HG02763 (cell line): ENCODE measurements around the gene TAS1R2.
"Not testable (repeated sequence)": the region's sequence is repeated elsewhere in the genome, so short reads cannot be mapped to it uniquely, and the experiment has no call there.

ENCODE experiments used
- ATAC-seq: cut with Tn5 transposase; IDR thresholded peaks from one replicate; pipeline ENCODE4 v1.9.1; 2021; ENCODE audit warnings: mild to moderate bottlenecking, moderate library complexity; ENCODE audit not compliant: unreplicated experiment

TAS1R2 gene

DNA sequence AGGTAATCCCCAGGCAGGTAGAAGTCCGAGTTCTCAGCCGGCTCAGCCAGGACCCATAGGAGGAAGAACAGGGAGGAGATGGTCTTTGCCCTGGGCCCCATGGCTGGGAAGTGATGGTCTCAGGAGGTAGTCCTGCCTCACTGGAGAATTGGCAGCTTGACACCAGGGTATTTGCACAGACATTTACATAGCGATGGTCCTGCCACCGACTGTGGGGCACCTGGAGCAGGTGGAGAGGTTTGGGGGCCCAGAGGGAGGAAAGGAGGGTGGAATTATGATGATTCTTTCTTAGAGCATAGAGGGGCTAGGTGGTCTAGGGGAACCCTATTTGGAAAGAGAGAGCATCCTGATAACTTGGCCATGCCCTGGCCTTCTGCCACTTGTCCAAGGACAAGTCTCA, at the start of gene TAS1R2:
TSS of gene TAS1R2 (minus strand) at position 101 of the 400 bp plus-strand sequence. CDS start at position 101, 0 bp downstream.
- no peak for ATAC-seq

DNA sequence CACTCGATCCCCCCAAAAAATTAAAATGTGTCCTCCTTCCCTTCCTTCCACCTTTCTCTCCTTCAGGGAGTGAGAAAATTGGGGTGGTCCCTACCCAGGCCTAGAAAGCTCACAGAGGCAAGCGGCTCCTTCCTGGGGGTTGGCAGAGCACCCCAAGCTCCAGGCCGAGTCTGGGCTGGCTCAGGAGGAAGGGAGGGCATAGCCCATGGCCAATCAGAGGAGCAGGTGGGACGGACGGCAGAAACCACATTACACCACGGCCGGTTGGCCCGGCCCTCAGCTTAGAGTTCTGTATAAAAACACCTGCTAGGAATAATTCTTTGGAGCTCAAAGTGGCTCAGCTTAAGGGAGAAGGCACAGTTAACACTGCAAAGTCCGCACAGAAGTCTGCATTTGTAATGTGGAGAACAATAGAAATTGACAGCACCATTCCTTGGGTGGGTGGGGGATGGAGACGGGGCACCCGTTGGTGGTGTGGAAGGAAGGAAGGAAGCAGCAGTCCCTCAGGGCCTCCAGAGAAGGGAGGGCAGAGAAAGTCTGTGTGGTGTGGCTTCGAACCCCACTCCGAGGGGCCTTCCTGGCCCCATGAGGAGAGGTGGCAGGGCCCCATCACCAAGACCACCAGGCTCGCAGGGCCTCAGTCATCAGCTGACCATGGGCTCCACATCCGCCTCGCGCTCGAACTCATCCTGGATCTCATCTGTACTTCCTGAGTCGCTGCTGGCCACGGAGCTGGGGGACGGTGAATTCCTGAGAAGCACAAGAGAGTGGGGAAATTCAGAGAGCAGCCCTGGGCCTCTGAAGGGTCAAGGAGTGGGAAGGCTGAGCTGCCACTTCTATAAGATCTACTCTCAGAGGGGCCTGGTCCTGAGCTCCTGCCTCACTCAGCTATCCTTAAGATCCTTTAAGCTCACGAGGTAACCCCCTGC, 48.7 kb upstream of the TAS1R2 start:
- no peak for ATAC-seq

DNA sequence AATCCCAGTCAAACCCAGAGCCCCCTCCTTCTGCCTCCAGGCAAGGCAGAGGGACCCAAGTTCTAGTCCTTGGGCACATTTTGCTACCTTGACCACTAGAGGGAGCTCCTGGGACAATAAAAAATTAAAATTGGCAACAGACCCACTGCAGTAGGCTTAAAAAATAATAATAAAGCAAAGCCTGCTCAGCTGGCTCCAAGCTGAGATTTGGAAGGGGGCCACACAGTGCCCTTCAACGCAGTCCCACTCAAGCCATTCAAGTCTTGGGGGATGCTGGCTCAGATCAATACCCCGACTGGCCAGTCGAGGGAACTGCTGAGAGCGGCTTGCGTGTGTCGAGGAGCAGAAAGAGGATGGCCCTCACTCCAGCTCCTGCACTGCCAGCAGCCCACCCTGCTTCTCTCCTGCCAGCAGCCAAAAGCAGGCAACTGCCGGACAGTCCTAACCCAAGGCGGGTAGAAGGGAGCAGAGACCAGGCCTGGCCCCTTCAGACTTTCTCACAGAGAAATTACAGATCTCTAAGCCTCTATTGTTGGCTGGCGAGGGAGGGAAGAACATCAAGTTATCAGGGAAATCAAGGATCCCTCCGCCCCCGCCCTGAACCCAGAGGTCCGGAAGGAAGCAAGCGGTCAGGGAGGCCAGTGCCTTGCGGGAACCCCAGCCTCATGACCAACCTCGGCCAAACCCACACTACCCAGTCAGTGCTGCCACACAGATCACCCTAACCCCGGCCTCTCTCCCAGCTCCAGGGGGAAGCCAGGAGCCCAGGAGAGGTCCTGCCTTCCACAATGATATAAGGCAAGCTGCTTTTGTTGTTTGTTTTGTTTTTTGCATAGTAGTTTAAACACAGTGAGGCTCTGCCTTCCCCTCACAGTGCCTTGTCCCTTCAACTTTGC, 47.8 kb upstream of the TAS1R2 start:
- ATAC-seq: no peak

DNA sequence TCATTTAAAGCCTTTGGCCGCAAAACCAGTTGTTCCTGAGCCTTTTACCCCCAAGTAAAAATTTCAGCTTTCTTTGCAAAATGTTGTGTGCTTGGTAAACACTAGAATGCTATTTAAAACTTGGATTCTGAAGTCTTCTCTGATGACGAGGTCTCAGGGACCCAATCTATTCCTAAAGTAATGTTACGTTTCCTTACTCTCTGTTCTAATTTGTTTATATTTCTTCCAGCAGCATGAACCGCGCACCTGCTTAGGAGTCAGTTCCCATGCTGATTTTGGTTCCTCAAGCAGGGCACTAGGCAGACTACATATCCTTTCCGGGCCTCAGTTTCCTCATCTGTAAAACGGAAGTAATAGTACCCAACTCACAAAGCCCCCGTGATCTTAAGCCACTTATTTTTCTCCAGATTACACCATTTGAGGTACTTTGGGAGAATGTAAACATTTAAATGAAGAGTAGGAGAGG, 43.9 kb upstream of the TAS1R2 start:
- no peak for ATAC-seq

DNA sequence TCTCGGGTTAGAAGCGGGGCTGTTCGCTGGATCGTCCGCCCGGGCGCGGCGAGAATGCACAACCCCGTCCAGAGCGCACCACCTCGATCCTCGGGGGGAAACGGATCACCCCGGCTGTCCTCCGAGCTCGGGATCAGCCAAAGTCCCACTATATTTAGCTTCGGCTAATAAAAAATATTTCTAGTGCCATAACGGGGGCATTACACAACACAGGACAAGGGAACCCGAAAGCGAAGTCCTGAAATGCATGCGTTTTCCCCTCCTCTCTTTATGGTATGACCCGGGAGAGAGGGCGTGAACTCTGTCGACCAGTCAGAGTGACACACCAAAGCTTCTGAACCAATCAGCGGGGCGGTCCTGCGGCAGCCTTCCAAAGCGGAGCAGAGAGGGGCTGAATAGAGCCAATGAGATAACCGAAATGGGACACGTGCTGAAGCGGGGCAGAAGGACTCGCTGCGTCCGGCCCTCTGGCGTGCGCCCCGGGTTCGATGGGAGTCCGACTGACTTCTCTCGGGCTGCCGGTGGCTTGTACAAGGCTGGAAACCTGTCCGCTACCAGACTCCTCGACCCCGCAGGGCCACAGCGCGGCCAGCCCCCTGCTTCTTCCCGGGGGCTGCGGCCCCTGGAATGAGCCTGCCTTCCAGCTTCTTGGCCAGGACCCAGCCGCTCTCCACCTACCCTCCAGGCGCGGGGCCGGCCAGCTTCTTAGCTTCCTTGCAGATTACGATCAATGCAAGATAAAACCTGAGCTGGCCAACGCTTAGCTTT, 43.2 kb upstream of the TAS1R2 start, which contains the start of gene ALDH4A1:
TSS of gene ALDH4A1 (minus strand) at position 33 of the 768 bp plus-strand sequence. CDS start at position 1, 32 bp downstream.
- peak; percentile 93 for ATAC-seq

DNA sequence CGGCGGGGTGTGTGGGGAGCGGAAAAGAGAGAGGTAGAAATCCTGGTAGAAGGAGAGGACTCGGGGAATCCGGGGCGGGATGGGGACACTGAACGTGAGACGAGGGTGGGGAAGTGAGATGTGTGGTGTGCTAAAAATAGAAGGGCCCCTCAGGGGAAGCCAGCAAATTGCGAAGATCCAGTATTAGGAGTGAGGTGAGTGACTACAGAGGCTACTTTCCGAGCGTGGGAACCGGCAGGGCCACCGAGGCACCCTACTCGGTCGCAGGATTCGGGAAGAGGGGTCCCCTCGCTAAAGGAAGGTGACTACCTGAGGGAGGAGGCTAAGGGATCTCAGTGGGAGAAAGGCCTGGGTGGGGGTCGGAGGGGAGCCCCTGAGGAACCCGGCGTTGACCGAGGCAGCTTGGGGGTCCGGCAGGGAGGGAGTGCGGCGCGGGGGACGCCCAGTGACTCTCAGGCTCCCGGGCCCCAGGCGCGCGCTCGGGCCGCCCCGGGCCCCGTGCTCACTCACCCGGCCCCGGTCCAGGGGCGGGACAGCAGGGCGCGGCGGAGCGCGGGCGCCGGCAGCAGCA, 42.6 kb upstream of the TAS1R2 start:
- no peak for ATAC-seq

DNA sequence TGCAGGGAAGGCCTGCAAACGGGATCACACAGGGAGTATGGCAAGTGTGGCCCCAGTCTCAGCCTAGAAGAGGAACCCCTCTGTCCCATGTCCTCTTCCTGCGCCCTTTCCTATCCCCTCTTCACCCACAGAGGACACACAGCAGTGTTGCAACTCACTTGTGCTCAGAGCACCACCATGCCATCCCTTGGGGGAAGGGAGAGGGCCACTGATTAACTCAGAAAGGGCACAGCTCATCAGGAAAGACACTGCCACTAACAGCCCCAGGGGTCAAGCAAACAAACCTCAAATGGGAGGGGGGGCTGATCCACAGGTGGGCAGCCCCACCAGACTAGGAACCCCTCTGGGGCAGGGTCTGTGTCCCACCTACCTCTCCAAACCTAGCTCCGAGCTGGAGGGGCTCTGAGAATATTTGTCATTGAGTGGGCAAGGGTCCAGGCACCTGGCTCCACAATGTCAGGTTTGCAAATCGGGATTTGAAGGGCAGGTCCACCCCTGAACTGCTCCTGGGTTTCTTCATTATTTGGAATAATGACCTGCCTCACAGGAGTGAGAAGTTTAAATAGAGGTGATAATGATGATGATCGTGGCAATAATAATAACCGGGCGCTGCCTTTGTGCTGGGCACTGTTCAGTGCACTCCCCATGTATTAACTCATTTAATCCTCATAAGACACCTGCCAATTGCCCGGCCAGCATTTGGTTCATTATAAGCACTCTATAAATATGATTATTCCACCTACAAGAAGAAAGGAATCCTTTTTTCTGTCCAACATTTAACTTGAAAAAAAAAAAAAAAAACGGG, 41.9 kb upstream of the TAS1R2 start:
- ATAC-seq: no peak

DNA sequence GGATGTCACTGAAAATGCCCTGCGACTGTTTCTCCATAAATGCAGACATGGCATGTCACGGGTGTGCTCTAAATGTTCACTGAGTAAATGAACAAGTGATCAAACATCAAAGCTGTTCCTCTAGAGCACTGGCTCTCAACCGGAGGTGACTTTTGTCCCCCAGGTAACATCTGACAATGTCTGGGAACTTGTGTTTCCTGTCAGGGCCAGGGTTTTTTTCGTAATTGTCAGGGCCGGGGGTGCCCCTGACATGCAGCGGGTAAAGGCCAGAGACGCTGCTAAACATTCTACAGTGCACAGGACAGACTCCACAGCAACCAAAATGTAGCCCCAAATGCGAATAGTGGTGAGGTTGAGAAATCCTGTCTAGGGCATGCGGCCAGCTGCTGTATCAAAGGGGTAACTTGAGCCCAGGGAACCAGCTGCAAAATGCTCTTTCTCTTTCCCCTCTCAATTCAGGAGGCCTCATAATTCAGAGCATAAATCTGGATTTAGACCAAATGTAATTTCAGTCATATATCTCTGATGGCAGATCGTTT, 40.9 kb upstream of the TAS1R2 start:
- no peak for ATAC-seq

DNA sequence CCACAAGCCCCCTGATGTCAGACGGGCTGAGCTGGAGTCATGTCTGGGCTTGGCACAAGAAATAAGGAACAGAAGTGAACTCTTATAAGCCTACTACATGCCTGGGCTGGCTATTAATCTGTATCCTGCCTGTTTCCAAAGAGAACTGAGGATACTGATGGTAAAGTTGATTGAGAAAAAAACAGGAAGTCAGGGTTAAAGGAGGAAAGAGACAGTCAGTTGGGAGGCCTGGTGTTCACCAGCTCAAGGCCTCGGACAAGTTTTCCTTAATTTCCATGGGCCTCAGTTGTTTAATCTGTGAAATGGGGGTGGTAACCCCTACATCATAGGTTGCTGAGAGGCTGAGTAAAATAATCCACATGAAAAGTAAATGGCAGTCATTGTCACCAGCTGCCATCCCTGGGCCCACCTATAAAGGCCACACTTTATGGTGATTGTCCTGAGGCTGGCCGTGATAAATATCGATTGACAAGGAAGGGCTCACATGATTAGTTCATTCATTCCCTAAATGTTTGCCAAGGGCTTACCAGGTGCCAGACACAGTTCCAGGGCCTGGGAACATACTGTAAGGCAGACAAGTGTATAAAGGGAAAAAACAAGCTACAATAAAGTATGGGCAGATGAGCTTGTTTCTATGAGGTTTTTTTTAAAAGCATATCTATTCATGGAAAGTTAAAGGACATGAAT, 40.0 kb upstream of the TAS1R2 start:
- ATAC-seq: no peak

DNA sequence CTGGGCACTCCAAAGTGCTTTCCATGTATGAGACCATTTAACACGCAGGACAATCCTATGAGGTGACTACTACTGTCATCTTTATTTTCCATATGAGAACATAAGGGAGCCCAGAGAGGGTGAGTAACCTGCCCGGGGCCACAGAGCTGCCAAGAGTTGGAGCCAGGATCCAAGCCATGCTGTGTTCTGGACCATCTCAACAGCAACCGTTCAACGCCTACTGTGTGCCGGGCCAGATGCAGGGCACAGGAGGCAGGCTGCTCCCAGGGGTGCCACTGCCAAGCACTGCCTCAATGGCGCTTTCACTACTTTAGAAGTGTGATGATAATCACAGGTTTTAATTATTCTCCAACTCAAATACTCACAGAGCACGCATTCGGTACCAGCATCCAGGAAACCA, 39.1 kb upstream of the TAS1R2 start:
- no peak for ATAC-seq

DNA sequence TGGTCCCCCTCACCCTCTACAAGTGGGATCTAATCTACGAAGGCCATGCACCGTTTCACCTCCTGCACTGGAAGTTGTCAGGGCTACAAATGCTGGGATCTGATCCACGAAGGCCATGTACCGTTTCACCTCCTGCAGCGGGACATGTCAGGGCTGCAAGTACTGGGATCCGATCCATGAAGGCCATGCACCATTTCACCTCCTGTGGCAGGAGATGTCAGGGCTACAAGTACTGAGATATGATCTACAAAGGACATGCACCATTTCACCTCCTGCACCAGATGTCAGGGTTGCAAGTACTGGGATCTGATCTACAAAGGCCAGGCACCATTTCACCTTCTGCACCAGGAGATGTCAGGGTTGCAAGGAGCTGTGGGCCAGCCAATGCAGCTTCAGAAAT, 35.9 kb upstream of the TAS1R2 start:
- no peak for ATAC-seq

DNA sequence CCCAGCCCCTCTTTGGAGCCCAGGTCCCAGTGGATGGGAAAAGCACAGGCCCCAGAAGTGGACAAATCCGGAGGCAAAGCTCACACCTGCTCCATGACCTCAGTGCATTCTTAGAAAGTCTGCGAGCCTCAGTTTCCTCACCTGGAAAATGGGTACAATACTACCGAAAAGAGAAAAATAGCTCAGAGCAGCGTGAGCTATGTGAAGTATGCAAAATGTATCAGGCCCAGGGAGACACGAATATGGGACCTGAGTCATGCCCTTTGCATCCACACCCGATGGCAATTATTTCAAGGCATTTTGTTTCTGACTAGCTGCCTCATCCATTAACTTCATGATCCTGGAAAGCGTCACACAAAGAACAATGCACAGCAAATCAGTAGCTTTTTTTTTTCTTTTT, 33.7 kb upstream of the TAS1R2 start:
- ATAC-seq: no peak

DNA sequence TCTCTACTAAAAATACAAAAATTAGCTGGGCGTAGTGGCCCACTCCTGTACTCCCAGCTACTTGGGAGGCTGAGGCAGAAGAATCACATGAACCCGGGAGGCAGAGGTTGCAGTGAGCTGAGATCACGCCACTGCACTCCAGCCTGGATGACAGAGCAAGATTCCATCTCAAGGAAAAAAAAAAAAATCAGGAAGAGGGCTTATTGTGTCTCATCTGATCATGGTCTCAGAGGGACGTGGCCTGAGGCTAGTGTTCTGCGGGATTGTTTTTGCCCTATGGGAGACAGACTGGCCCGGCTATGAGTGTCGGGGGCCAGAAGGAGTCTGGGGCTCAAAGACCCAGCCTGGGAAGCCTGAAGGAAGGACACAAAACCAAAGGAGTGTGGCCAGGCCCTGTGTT, 32.4 kb upstream of the TAS1R2 start:
- ATAC-seq: not testable (repeated sequence)

DNA sequence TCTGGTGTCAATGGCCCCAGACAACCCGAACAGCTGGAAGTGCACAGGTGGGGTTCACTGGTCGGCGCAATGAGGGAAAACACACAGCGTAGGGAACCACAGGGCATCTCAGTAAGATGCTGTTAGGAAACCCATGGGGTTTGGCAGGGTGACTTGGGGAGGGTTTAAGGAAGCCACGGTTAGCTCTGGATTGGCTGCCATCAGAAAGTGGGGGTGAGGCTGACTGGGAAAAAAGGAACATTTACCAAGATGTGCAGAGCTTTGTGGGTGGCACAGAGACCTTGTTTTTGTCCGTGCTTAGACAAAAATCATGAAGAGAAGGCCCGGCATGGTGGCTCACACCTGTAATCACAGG, 31.9 kb upstream of the TAS1R2 start:
- no peak for ATAC-seq

DNA sequence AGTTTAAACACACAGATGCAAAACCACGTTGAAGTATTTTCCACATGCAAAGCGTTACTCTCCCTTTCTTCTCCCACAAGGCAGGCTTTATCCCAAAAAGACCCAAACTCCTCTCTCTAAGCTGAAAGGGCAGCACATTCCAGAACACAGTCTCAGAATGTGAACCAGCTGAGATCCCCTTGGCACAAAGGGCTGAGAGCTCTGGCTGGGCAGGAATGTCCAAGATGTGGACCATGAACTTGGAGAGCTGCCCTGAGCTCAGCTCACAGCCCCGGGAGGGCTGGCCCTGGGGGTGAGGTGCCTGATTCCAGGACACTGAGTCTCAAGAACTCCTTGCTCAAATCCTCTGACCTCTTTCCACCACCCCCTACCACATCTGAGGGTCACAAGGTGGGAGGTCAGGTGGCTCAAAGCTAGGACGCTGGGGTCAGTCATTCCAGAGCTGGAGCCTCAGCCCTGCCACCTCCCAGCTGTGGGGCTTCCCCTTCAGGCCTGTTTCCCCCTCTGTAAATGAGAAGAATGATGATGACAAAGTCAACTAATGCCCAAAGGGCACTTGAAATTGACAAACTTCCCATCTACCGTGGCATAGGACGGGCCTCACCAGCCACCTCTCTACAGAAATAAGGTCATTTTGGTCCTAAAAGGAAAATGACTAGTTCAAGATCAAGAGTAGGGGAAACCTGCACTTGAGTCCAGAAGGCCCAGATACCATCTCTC, 31.4 kb upstream of the TAS1R2 start:
- ATAC-seq: no peak

DNA sequence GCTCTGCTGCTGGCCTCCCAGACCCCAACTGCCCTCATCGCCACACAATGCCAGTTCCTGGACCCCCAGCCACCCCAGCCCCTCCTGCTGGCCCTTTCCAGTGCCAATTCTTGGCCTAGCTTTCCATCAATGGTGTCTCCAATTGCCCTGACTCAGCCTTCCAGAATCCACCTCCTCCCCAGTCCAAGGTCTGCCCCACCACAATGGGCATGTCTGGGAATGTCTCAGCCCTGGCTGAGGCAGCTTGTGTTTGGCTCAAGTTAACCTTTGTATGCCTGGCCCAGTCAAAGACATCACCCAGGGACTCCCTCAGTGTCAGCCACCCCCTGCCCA, 26.5 kb upstream of the TAS1R2 start:
- no peak for ATAC-seq

DNA sequence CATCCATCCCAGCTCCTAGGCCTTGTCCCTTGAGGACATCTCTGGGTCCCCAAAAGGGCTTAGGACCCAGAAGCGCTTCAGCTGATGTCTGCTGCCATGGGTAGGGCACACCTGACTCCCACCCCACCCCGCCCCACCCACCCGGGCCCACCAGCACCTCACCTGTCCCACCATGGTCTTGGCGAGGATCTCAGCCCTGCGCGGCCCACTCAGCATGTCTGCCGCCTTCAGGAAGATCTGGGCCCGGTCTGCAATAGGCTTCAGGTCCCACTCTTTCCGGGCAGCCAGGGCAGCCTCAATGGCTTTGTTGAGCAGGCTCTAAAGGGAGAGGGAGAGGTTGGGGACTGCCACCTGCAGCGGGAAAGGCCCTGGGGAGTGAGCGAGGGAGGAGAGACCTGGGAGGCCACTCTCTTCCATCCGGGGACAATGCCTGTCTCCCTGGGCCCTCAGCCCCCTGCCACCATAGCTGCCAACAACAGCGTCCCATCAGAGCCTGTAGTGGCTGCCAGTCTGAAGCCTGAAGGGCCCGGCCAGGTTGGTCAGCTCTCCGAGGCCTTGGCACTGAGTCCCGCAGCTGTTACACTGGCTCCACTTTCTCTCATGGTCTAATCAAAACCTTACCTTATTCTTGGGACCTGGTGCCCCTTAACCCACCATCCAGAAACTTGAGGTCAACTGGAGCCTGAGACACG, 26.0 kb upstream of the TAS1R2 start:
- ATAC-seq: no peak

DNA sequence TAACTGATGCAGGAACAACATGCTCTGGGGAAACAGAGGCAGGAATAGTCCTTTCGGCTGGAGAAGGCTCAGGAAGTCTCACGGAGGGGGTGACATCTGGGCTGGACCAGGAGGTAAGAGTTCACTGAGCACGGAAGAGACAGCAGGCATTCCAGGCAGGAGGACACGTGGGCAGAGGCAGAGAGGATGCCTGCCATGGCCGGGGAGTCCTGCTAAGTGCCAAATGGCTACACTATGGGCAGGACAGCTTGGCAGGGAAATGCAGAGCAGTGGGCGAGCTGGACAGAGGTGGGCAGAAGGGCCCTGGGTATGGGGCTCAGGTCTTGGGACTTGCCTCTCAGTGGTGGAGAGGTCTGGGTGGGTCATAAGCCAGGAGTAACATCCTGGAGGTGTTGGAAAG, 25.3 kb upstream of the TAS1R2 start:
- no peak for ATAC-seq
